Measurements from ENCODE around the gene MAP3K5.

MAP3K5 gene

DNA sequence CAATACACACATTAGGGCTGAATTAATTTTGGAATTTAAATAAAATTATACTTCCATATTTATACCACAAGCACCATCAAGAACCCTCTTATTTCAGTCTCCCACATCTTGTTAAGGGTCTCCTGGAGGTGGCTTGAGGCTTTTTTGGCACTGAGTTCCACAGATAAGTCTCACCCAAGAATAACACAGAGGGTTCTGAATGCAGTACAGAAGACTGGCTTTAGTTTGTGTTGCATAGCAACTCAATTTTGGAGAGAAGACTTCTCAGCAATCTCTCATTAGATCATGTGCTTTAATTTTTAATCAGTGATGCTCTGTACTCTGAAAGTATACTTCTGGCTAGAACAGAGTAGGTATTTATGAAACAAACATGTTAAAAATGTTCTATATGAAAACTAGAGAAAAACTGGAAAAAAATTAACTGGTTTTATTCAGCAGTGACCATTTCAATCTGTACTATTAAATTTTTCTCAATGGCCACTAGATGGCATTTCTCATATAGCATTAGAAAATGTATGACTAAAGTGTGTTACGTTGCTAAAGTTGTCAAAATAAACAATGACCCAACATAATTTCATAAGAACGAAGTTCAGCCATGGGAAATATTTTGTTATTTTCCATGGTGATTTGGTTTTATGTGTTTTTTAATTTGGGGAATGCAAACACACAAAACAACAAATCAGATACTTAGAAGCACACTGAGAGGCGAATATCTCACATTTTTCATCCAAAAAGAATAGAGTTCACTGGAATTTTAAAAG lies 209.4 kb downstream of the MAP3K5 start:
- Histone ChIP-seq H3K9me2 (replicated peaks; ENCODE audit: insufficient read depth, low read length) (no peaks in the 10 kb centered on the region), H3K27me3 (ENCODE audit: low read length) (no peaks in the 10 kb centered on the region), H3F3A (ENCODE audit: insufficient read depth) (no peaks in the 10 kb centered on the region), H3K79me2 (ENCODE audit: insufficient read depth, low read length) (no peaks in the 10 kb centered on the region), H3K9me3 (ENCODE audit: insufficient read depth, low read length) (no peaks in the 10 kb centered on the region), H2AFZ (ENCODE audit: low read depth, low read length, severe bottlenecking) (no peak overlapping the region), H3K27ac (ENCODE audit: low read depth, low read length) (no peak overlapping the region), H3K36me3 (ENCODE audit: low read length) (no peaks in the 10 kb centered on the region), H4K20me1 (ENCODE audit: low read depth, low read length) (no peaks in the 10 kb centered on the region), H3K9ac (ENCODE audit: low read length) (no peak overlapping the region), H3K4me2 (ENCODE audit: low read depth, low read length, poor library complexity, severe bottlenecking) (no peak overlapping the region), H3K4me3 (ENCODE audit: insufficient read depth, low read length, poor library complexity, severe bottlenecking) (no peak overlapping the region)
- no peak for TF ChIP-seq EZH2phosphoT487 (conservative IDR thresholded peaks at IDR 0.05; ENCODE audit: low read length)
- TF ChIP-seq, protein P1, sequence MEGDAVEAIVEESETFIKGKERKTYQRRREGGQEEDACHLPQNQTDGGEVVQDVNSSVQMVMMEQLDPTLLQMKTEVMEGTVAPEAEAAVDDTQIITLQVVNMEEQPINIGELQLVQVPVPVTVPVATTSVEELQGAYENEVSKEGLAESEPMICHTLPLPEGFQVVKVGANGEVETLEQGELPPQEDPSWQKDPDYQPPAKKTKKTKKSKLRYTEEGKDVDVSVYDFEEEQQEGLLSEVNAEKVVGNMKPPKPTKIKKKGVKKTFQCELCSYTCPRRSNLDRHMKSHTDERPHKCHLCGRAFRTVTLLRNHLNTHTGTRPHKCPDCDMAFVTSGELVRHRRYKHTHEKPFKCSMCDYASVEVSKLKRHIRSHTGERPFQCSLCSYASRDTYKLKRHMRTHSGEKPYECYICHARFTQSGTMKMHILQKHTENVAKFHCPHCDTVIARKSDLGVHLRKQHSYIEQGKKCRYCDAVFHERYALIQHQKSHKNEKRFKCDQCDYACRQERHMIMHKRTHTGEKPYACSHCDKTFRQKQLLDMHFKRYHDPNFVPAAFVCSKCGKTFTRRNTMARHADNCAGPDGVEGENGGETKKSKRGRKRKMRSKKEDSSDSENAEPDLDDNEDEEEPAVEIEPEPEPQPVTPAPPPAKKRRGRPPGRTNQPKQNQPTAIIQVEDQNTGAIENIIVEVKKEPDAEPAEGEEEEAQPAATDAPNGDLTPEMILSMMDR (IDR thresholded peaks at IDR 0.05; ENCODE audit: insufficient read depth, low read length, poor library complexity, severe bottlenecking), result peak; percentile 37

- no peak overlapping the region for H3K9ac ChIP-seq (ENCODE audit: low read length)
- no peak overlapping the region for H3K4me2 ChIP-seq (ENCODE audit: low read depth, low read length, poor library complexity, severe bottlenecking)
- H3F3A ChIP-seq (ENCODE audit: insufficient read depth), result no peaks in the 10 kb centered on the region
- no peak overlapping the region for H2AFZ ChIP-seq (ENCODE audit: low read depth, low read length, severe bottlenecking)
- H4K20me1 ChIP-seq (ENCODE audit: low read depth, low read length), result no peaks in the 10 kb centered on the region
- H3K27me3 ChIP-seq (ENCODE audit: low read length), result no peaks in the 10 kb centered on the region
- no peaks in the 10 kb centered on the region for H3K9me2 ChIP-seq (replicated peaks; ENCODE audit: insufficient read depth, low read length)
- TF ChIP-seq EZH2phosphoT487 (conservative IDR thresholded peaks at IDR 0.05; ENCODE audit: low read length), result no peak
- TF ChIP-seq, protein P1 (IDR thresholded peaks at IDR 0.05; ENCODE audit: insufficient read depth, low read length, poor library complexity, severe bottlenecking), result no peak
- H3K79me2 ChIP-seq (ENCODE audit: insufficient read depth, low read length), result no peaks in the 10 kb centered on the region
- H3K27ac ChIP-seq (ENCODE audit: low read depth, low read length), result no peak overlapping the region
- no peaks in the 10 kb centered on the region for H3K9me3 ChIP-seq (ENCODE audit: insufficient read depth, low read length)
- H3K4me3 ChIP-seq (ENCODE audit: insufficient read depth, low read length, poor library complexity, severe bottlenecking), result no peak overlapping the region
- H3K36me3 ChIP-seq (ENCODE audit: low read length), result no peaks in the 10 kb centered on the region
Measured at GRCh38 chr6:136579800-136580199, 212.5 kb downstream of the MAP3K5 start.

DNA sequence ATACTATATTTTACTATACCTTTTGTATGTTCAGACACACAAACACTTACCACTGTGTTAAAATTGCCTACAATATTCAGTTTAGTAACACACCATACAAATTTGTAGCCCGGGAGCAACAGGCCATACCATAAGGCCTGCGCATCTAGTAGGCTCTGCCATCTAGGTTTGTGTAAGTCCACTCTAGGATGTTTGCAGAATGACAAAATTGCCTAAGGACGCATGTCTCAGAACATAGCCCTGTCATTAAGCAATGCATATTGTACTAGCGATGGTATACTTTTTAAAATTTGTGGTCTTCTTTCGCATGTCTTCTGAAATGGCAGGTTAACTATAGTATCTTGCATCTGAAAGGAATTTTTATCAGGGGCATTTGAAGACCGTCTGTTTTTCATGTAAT lies 215.5 kb downstream of the MAP3K5 start:
- no peak overlapping the region for H3K4me3 ChIP-seq (ENCODE audit: insufficient read depth, low read length, poor library complexity, severe bottlenecking)
- no peak overlapping the region for H3K27ac ChIP-seq (ENCODE audit: low read depth, low read length)
- TF ChIP-seq EZH2phosphoT487 (conservative IDR thresholded peaks at IDR 0.05; ENCODE audit: low read length), result no peak
- TF ChIP-seq, protein P1 (IDR thresholded peaks at IDR 0.05; ENCODE audit: insufficient read depth, low read length, poor library complexity, severe bottlenecking), result no peak
- no peaks in the 10 kb centered on the region for H3F3A ChIP-seq (ENCODE audit: insufficient read depth)
- H2AFZ ChIP-seq (ENCODE audit: low read depth, low read length, severe bottlenecking), result no peak overlapping the region
- H3K9me2 ChIP-seq (replicated peaks; ENCODE audit: insufficient read depth, low read length), result no peaks in the 10 kb centered on the region
- no peaks in the 10 kb centered on the region; the same call in 1 of the 2 replicates for H3K9me3 ChIP-seq (ENCODE audit: insufficient read depth, low read length)
- no peaks in the 10 kb centered on the region for H3K36me3 ChIP-seq (ENCODE audit: low read length)
- no peak overlapping the region for H3K4me2 ChIP-seq (ENCODE audit: low read depth, low read length, poor library complexity, severe bottlenecking)
- no peak overlapping the region for H3K9ac ChIP-seq (ENCODE audit: low read length)
- H3K79me2 ChIP-seq (ENCODE audit: insufficient read depth, low read length), result no peaks in the 10 kb centered on the region
- H4K20me1 ChIP-seq (ENCODE audit: low read depth, low read length), result no peaks in the 10 kb centered on the region
- H3K27me3 ChIP-seq (ENCODE audit: low read length), result no peaks in the 10 kb centered on the region
